GM12875 (cell line): ENCODE measurements around the gene SLC5A11.

Experiments
- H3K4me3 ChIP-seq: one replicate; pipeline ENCODE4 v1.5.1; 2011; ENCODE audit warnings: low read depth, low read length, control low read depth
- CTCF ChIP-seq: IDR thresholded peaks from 2 replicates; pipeline ENCODE4 v1.5.1; 2011; ENCODE audit warnings: low read depth, mild to moderate bottlenecking, control low read depth, inconsistent platforms, low read length, moderate library complexity, borderline replicate concordance; ENCODE audit not compliant: insufficient read depth

SLC5A11 gene

DNA sequence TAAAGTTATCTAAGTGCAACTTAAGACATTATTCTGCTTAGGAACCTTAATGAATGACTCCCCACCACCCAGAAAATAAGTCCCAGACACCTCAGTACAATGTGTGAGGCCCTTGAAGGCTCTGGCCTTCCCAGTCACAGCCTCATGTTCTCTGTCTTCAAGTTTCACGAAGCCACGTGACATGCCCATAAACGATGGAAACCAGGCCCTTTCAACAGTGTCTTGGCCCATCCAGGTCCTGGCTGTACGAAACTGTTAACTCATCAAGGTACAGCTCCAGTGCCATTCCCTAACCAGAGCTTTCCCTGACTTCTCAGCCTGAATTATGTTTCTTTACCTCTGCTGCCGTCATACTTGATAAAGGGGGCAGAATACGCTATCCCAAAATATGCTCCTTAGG is 100.4 kb downstream of the SLC5A11 start:
- H3K4me3 ChIP-seq: no peak overlapping the region
- TF ChIP-seq CTCF: no peak

DNA sequence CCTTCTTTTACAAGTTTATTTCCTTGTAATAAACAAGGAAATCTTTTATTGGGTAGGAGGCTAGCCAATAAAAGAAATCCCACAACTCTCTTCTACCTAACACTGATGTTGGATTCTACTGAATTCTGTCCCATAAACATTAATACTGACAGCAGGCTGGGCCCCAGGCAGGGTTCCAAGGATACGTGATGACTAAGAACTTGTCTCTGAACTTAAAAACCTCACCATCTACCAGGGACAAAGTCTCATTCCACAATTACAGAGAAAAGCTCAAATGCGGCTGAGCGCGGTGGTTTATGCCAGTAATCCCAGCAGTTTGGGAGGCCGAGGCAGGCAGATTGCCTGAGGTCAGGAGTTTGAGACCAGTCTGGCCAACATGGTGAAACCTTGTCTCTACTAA is 104.5 kb downstream of the SLC5A11 start:
- no peak for TF ChIP-seq CTCF
- no peak overlapping the region for H3K4me3 ChIP-seq

GRCh38 chr16:24953306-24953705 is 107.5 kb downstream of the SLC5A11 start:
- TF ChIP-seq CTCF: no peak
- H3K4me3 ChIP-seq: no peak overlapping the region

- no peak for TF ChIP-seq CTCF
These were observed 108.0 kb downstream of the SLC5A11 start for GRCh38 chr16:24953721-24954120.

DNA sequence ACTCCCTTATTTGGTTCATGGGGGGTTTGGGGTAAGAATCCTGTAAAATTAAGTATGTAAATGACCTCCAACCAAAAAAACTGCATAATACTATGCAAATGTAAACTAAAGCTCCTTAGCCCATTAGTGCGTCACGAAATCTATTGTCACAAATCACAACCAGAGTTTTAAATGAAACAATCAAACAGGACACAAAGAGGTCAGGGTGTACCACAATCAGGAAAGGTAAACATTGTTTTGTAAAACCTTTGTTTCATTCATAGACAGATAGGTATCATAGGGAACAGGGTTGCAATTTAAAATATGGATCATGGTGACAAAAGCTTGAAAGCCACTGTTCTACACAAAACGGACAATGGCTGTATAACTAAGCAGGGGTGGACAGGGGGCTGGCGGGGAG is 108.4 kb downstream of the SLC5A11 start:
- H3K4me3 ChIP-seq: no peak overlapping the region
- TF ChIP-seq CTCF: no peak

More at GRCh38 chr16:24953721-24954120, 108.0 kb downstream of the SLC5A11 start:
- no peak overlapping the region for H3K4me3 ChIP-seq

DNA sequence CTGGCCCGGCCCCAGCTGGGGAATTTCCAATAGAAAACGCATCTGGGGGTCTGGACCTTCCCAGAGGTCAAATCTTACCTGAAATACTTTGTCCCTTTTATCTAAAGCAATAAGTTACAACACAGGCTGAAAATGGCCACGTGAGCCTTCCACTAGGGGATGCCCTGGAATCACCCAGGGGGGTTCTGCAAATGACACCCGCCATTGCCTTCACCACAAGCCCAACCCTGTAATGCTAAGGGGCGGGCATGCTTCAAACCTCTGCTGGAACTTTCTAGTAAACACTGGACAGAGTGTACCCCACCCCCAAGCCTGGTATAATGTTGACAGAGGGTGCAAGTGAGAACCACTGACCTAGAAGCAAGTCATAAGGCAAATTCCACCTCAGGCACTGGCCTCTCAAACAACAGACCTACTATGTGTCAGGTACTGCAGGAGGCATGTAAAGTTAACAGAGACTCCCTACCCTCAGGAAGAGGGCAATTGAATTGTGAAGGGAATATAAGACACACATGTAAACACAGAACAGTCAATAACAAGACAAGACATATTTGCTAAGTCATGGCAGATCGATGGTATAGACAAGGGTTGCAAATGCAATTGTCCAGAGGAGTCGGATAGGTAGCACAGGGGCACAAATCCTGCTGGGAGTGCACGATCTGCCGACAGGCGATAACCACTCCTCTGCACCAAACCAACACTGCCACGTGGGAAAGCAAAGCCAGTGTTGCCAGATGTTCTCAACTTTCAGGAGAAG is 110.4 kb downstream of the SLC5A11 start:
- TF ChIP-seq CTCF: no peak
- no peak overlapping the region for H3K4me3 ChIP-seq

DNA sequence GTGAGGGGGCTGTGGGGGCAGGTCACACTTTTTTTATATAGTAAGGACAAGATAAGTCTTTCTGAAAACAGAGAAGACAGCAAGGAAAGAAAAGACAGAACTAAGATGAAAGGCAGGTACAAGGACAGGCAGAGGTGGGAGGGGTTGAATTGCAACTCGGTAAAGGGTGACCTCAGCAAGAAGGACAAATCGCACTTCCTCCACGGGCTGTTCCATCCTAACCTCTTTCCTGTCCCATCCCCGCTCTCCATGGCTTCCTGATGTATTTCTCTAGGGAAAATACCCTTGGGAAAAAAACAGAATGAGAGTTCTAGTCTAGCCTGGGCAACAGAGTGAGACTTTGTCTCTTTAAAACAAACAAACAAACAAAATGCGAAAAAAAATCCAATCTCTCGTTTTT is 112.1 kb downstream of the SLC5A11 start:
- no peak for TF ChIP-seq CTCF
- no peak overlapping the region for H3K4me3 ChIP-seq
